Peyer's patch (tissue), 4 donors: Measurements from ENCODE around the gene ACACA. TPM values are rescaled to one million over a fixed set of nuclear protein-coding genes. Genes with fewer than 3 reads are reported as not detected.

ENCODE experiments used
- DNase-seq, 3 donors: peaks; one replicate each; pipeline ENCODE4 v3.0.0-alpha.2; 2017 to 2019
- H3K27ac ChIP-seq, 4 donors: fragments of 200-600 bp; sonication (generic); one replicate each; pipeline ENCODE4 v1.5.1; 2016 to 2019
- H3K27me3 ChIP-seq, 2 donors: fragments of 200-600 bp; sonication (generic); one replicate each; pipeline ENCODE4 v1.5.1; 2019
- H3K36me3 ChIP-seq, 3 donors: fragments of 200-600 bp; sonication (generic); one replicate each; pipeline ENCODE4 v1.5.1; 2016 to 2019
- H3K4me1 ChIP-seq, 4 donors: fragments of 200-600 bp; sonication (generic); one replicate each; pipeline ENCODE4 v1.5.1; 2016 to 2019
- H3K4me3 ChIP-seq, 4 donors: fragments of 200-600 bp; sonication (generic); 1 replicate in 3 of 4; 2 replicates in 1 of 4; pipeline ENCODE4 v1.5.1; 2016 to 2019; ENCODE audit warnings: mild to moderate bottlenecking in 1 of 4
- H3K9me3 ChIP-seq, 4 donors: fragments of 200-600 bp; sonication (generic); one replicate each; pipeline ENCODE4 v1.5.1; 2016 to 2019; ENCODE audit warnings: mild to moderate bottlenecking in 1 of 4
- POLR2A ChIP-seq, 2 donors: fragments of 450-650 bp; IDR thresholded peaks; one replicate each; pipeline ENCODE4 v1.5.1; 2017; ENCODE audit warnings: antibody characterized with exemption in 2 of 2, mild to moderate bottlenecking in 2 of 2, moderate library complexity in 2 of 2
- total RNA-seq, 4 donors: library from RNA; depleted of rRNA; stranded (reverse); fragments of >200 nt; gene quantifications; one replicate each; pipeline ENCODE4 v1.1.0, GENCODE V29; 2016
- TF ChIP-seq, protein P1 (sequence below), 6 experiments: fragments of 450-650 bp in 4 of 6; fragments of 200-600 bp in 2 of 6; sonication (generic) in 1 of 6; IDR thresholded peaks; one replicate each; pipeline ENCODE4 v1.5.1; 2017 to 2019; ENCODE audit warnings: antibody characterized with exemption in 6 of 6, mild to moderate bottlenecking in 3 of 6, moderate library complexity in 1 of 6

Gene ACACA
- total RNA-seq, 4 donors from 2014 or later: 31.7 to 71.7 (median 43.0) TPM

DNA sequence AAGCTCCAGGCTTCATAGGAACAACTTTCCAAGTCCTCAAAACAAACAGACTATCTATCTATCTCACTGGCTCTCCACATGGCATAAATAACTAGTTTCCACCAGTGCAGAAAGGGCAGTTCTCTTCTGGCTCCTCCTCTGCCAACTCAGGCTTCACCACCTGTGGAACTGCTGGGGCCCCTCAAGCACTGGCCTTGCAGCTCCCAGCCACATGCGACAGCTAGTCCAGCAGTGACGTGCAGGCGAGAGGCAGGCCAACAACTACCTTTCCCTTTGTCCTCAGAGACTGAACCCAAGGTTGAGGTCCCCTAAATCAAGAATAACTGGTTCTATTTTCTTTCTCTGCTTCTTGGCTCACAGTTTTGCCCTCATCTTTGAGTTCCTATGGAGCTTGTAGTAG, 320.3 kb downstream of the ACACA start:
- Histone ChIP-seq H3K27ac (no peak overlapping the region), H3K4me3 (no peak overlapping the region), H3K9me3 (no peaks in the 10 kb centered on the region), H3K27me3 (no peaks in the 10 kb centered on the region), H3K36me3 (peaks cover 0 to 26% (median 0%) of the 10 kb centered on the region in 3 donors), H3K4me1 (peaks cover 0 to 5% (median 0%) of the 10 kb centered on the region in 4 donors)
- no peak for TF ChIP-seq POLR2A (IDR thresholded peaks at IDR 0.05)
- TF ChIP-seq, protein P1, sequence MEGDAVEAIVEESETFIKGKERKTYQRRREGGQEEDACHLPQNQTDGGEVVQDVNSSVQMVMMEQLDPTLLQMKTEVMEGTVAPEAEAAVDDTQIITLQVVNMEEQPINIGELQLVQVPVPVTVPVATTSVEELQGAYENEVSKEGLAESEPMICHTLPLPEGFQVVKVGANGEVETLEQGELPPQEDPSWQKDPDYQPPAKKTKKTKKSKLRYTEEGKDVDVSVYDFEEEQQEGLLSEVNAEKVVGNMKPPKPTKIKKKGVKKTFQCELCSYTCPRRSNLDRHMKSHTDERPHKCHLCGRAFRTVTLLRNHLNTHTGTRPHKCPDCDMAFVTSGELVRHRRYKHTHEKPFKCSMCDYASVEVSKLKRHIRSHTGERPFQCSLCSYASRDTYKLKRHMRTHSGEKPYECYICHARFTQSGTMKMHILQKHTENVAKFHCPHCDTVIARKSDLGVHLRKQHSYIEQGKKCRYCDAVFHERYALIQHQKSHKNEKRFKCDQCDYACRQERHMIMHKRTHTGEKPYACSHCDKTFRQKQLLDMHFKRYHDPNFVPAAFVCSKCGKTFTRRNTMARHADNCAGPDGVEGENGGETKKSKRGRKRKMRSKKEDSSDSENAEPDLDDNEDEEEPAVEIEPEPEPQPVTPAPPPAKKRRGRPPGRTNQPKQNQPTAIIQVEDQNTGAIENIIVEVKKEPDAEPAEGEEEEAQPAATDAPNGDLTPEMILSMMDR (IDR thresholded peaks at IDR 0.05): no peak
- peak in 1 of 3 donors; percentile 13 for DNase-seq

DNA sequence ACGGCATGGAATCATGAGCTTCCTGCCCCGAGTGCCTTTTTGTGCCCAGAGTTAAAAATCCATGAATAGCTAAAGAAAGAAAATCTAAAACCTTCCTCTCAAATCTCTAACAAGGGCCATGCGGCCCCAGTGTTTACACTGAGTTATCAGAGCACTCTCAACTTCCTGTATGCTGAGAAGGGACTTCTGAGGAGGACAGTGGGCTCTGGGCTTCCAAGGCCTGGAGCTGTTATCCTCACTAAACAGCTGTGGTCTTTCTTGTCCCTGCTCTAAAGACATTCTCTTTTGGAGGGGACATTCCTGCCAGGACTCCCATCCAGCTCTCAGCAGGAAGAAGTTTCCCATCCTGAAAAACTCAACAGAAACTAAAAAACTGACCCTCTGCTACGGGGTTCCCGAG, 322.3 kb downstream of the ACACA start:
- H3K4me1 ChIP-seq: peaks cover 0 to 4% (median 0%) of the 10 kb centered on the region in 4 donors
- TF ChIP-seq, protein P1 (IDR thresholded peaks at IDR 0.05): no peak
- no peak for TF ChIP-seq POLR2A (IDR thresholded peaks at IDR 0.05)
- peak in 1 of 3 donors; percentile 36 for DNase-seq
- H3K36me3 ChIP-seq: peaks cover 0 to 26% (median 0%) of the 10 kb centered on the region in 3 donors
- H3K27ac ChIP-seq: no peak overlapping the region
- H3K4me3 ChIP-seq: no peak overlapping the region
- no peaks in the 10 kb centered on the region for H3K9me3 ChIP-seq
- no peaks in the 10 kb centered on the region for H3K27me3 ChIP-seq

DNA sequence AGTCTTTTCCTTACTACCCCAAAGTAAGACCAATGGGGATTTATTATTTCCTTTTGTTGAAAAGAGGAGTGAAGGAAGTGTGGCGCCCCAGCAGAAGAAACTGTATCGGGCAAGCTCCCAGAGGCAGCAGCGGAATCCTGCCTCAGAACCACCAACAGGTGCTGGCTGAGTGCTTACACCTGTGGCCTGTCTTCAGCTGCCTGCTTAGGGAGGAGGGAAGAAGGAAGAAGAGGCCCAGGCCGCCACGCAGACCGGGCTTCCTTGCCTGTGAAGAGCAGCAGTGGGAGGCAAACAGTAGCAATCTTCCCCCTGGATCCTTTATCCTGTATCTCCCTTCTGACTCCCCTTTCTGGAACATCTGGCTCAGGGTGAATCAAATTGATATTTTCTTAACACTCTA, 323.2 kb downstream of the ACACA start:
- Histone ChIP-seq H3K9me3 (no peaks in the 10 kb centered on the region), H3K4me3 (no peak overlapping the region), H3K4me1 (no peaks in the 10 kb centered on the region), H3K36me3 (peaks cover 0 to 25% (median 0%) of the 10 kb centered on the region in 3 donors), H3K27ac (no peak overlapping the region), H3K27me3 (no peaks in the 10 kb centered on the region)
- TF ChIP-seq, protein P1 (IDR thresholded peaks at IDR 0.05): no peak
- no peak for TF ChIP-seq POLR2A (IDR thresholded peaks at IDR 0.05)
- DNase-seq: peak in 1 of 3 donors; percentile 33

DNA sequence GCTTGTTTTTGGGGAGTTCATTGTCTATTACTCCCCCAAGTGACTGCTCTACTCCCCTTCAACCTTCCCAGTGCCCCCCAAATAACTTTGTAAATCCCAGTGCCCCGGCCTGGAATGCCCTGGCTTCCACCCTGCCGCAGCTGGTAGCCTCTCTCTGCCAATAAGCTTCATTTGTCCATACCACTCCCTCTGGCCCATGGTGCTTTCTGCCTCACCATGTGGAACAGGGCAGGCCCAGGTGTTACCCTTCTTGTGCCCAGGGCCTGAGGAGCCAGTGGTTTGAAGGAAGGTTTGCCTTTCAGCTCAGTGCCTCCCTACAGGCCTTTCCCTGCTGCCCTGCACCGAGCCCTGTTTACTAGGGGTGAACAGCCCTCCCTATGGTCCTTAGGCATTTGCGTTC, 323.7 kb downstream of the ACACA start:
- no peaks in the 10 kb centered on the region for H3K9me3 ChIP-seq
- DNase-seq: peak in 1 of 3 donors; percentile 30
- no peaks in the 10 kb centered on the region for H3K4me1 ChIP-seq
- H3K27me3 ChIP-seq: no peaks in the 10 kb centered on the region
- H3K36me3 ChIP-seq: peaks cover 0 to 21% (median 0%) of the 10 kb centered on the region in 3 donors
- TF ChIP-seq, protein P1 (IDR thresholded peaks at IDR 0.05): no peak
- TF ChIP-seq POLR2A (IDR thresholded peaks at IDR 0.05): no peak
- no peak overlapping the region for H3K4me3 ChIP-seq
- H3K27ac ChIP-seq: no peak overlapping the region

DNA sequence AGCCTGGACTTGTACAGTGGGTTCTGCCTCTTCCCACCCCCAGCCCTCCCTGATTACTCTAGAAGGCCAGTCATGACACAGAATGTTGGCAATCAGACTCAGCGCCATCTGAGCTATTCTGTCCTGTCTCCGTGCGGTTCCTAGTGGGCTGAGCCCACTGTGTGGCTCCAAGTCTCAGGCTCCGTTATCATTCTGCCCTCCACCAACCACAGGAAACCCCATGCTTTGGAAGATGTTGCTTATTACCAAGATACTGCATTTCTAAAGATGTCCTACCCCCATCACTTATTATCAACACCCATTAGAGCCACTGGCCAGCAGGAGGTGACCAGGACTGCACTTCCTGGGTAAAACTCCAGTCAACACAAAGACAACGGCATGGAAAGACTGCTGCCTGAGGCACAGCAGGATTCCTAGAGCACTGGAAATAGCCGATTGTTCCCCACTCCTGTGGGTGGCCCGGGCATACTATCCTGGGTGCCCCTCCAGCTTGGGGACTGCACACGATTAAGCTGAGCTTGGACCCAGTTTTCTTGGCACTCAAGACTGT, 324.2 kb downstream of the ACACA start:
- Histone ChIP-seq H3K36me3 (peaks cover 0 to 19% (median 0%) of the 10 kb centered on the region in 3 donors), H3K9me3 (no peaks in the 10 kb centered on the region), H3K4me3 (no peak overlapping the region), H3K27ac (no peak overlapping the region), H3K4me1 (no peaks in the 10 kb centered on the region), H3K27me3 (no peaks in the 10 kb centered on the region)
- peak in 1 of 3 donors; percentile 6 for DNase-seq
- TF ChIP-seq POLR2A (IDR thresholded peaks at IDR 0.05): no peak
- TF ChIP-seq, protein P1 (IDR thresholded peaks at IDR 0.05): no peak
